ENCODE results near the gene MRPS14. TPM values are rescaled to one million over a fixed set of nuclear protein-coding genes. Genes with fewer than 3 reads are reported as not detected.

Gene MRPS14
- total RNA-seq, 2 experiments from 2014 or later: 35.5 to 49.6 TPM

DNA sequence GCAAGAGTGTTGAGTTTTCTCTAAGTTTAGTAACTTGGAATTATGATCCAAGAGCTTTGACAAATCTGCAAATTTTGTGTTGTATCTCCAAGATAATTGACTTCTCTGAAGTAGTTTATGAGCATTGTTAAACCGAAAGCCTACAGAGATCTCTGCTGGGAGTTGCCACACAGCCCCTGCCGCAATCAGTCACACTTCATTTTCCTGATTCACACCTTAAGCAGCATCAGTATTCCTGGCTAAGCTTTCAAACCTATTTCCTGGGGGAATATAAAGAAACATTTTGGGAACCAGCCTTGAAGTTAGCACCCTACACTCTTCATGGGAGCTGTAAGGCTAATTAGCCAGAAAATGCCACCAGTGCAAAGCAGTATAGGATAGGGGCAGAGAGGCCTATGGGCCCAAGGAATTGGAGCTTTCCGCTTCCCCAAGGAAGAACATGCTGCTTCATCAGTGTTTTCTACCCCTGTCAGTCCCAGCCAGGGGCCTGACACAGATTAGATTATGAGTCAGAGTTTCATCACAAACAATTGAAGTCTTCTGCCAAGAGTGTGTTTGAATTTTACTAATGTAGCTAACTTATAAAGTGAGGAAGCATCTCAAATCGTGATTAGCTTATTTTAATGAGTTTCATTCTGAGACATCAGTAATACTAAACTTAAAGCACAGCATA, 46.7 kb downstream of the MRPS14 start:
- Histone ChIP-seq H3K9me2 (ENCODE audit: insufficient read depth, low read length) (no peaks in the 10 kb centered on the region), H3K9me3 (ENCODE audit: low read length) (no peaks in the 10 kb centered on the region), H3K4me3 (ENCODE audit: low read depth, low read length, poor library complexity, severe bottlenecking) (no peak overlapping the region), H3K36me3 (ENCODE audit: insufficient read depth, low read length) (peaks cover 95% of the 10 kb centered on the region), H3K4me1 (ENCODE audit: insufficient read depth, low read length, poor library complexity, severe bottlenecking) (peaks cover 2% of the 10 kb centered on the region), H2AFZ (ENCODE audit: low read length) (no peak overlapping the region), H3K4me2 (ENCODE audit: low read length) (no peak overlapping the region), H3K79me2 (ENCODE audit: insufficient read depth, low read depth, low read length) (no peaks in the 10 kb centered on the region), H4K20me1 (ENCODE audit: insufficient read depth, low read length) (no peaks in the 10 kb centered on the region), H3K27ac (ENCODE audit: low read depth, low read length, poor library complexity, severe bottlenecking) (no peak overlapping the region)
- no peak for TF ChIP-seq EZH2phosphoT487 (IDR thresholded peaks at IDR 0.05; ENCODE audit: borderline replicate concordance, low read depth, low read length)
- TF ChIP-seq, protein P1, sequence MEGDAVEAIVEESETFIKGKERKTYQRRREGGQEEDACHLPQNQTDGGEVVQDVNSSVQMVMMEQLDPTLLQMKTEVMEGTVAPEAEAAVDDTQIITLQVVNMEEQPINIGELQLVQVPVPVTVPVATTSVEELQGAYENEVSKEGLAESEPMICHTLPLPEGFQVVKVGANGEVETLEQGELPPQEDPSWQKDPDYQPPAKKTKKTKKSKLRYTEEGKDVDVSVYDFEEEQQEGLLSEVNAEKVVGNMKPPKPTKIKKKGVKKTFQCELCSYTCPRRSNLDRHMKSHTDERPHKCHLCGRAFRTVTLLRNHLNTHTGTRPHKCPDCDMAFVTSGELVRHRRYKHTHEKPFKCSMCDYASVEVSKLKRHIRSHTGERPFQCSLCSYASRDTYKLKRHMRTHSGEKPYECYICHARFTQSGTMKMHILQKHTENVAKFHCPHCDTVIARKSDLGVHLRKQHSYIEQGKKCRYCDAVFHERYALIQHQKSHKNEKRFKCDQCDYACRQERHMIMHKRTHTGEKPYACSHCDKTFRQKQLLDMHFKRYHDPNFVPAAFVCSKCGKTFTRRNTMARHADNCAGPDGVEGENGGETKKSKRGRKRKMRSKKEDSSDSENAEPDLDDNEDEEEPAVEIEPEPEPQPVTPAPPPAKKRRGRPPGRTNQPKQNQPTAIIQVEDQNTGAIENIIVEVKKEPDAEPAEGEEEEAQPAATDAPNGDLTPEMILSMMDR (conservative IDR thresholded peaks at IDR 0.05; ENCODE audit: low read length): no peak
- intact Hi-C loops (cut with micrococcal nuclease; ENCODE audit: unreplicated experiment): no loop called here
- ChIA-PET POLR2A (interaction anchor here (0.6 to 5.1 kb wide), 8 partner anchors 11 to 701 kb away, joined by 3 to 61 read pairs (median 3); no protein-coding TSS in a partner anchor), CTCF (ENCODE audit: unreplicated experiment) (interaction anchor here (0.5 kb wide), 1 partner anchor 101 kb away, joined by 3 read pairs; no protein-coding TSS in a partner anchor)
- no TSS peak for BruUV-seq (replicated peaks)
- DNase-seq (ENCODE audit: low spot score): no peak

DNA sequence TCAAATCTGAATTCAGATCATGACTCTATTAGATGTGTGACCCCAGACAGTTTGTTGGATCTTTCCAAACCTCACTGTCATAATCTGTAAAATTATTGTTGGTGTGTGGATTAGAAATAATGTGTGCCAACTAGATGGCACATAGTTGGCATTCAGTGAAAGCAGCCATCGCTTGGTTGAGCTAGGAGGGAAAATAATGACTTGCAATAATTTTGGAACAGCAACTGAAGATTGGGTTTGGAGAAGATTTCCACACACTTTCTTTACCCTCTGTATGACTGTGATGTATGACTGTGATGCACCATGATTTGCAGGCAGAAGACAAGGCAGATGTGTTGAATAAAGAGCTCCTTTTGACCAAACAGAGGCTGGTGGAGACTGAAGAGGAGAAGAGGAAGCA, 47.5 kb downstream of the MRPS14 start:
- CTCF ChIA-PET (ENCODE audit: unreplicated experiment): no interaction called here
- H2AFZ ChIP-seq (ENCODE audit: low read length): no peak overlapping the region
- no peak for DNase-seq (ENCODE audit: low spot score)
- no TSS peak for BruUV-seq (replicated peaks)
- peaks cover 91% of the 10 kb centered on the region for H3K36me3 ChIP-seq (ENCODE audit: insufficient read depth, low read length)
- H3K27ac ChIP-seq (ENCODE audit: low read depth, low read length, poor library complexity, severe bottlenecking): no peak overlapping the region
- no peaks in the 10 kb centered on the region for H4K20me1 ChIP-seq (ENCODE audit: insufficient read depth, low read length)
- intact Hi-C loops (cut with micrococcal nuclease; ENCODE audit: unreplicated experiment): no loop called here
- POLR2A ChIA-PET: interaction anchor here (0.7 to 5.1 kb wide), 5 partner anchors 11 to 102 kb away, joined by 3 to 61 read pairs (median 4); no protein-coding TSS in a partner anchor
- H3K4me3 ChIP-seq (ENCODE audit: low read depth, low read length, poor library complexity, severe bottlenecking): no peak overlapping the region
- no peak for TF ChIP-seq EZH2phosphoT487 (IDR thresholded peaks at IDR 0.05; ENCODE audit: borderline replicate concordance, low read depth, low read length)
- TF ChIP-seq, protein P1 (conservative IDR thresholded peaks at IDR 0.05; ENCODE audit: low read length): no peak
- H3K9me2 ChIP-seq (ENCODE audit: insufficient read depth, low read length): no peaks in the 10 kb centered on the region
- H3K79me2 ChIP-seq (ENCODE audit: insufficient read depth, low read depth, low read length): no peaks in the 10 kb centered on the region
- H3K4me1 ChIP-seq (ENCODE audit: insufficient read depth, low read length, poor library complexity, severe bottlenecking): peaks cover 6% of the 10 kb centered on the region
- no peaks in the 10 kb centered on the region for H3K9me3 ChIP-seq (ENCODE audit: low read length)
- no peak overlapping the region for H3K4me2 ChIP-seq (ENCODE audit: low read length)

- BruUV-seq (replicated peaks): no TSS peak
- intact Hi-C loops (cut with micrococcal nuclease; ENCODE audit: unreplicated experiment): no loop called here
- no peaks in the 10 kb centered on the region for H4K20me1 ChIP-seq (ENCODE audit: insufficient read depth, low read length)
- no peak for DNase-seq (ENCODE audit: low spot score)
- H3K4me3 ChIP-seq (ENCODE audit: low read depth, low read length, poor library complexity, severe bottlenecking): no peak overlapping the region
- peaks cover 7% of the 10 kb centered on the region for H3K4me1 ChIP-seq (ENCODE audit: insufficient read depth, low read length, poor library complexity, severe bottlenecking)
- H3K27ac ChIP-seq (ENCODE audit: low read depth, low read length, poor library complexity, severe bottlenecking): no peak overlapping the region
- H3K36me3 ChIP-seq (ENCODE audit: insufficient read depth, low read length): peaks cover 90% of the 10 kb centered on the region
- no peaks in the 10 kb centered on the region for H3K9me2 ChIP-seq (ENCODE audit: insufficient read depth, low read length)
- H3K4me2 ChIP-seq (ENCODE audit: low read length): no peak overlapping the region
- H3K79me2 ChIP-seq (ENCODE audit: insufficient read depth, low read depth, low read length): no peaks in the 10 kb centered on the region
- TF ChIP-seq EZH2phosphoT487 (IDR thresholded peaks at IDR 0.05; ENCODE audit: borderline replicate concordance, low read depth, low read length): no peak
- TF ChIP-seq, protein P1 (conservative IDR thresholded peaks at IDR 0.05; ENCODE audit: low read length): no peak
- H2AFZ ChIP-seq (ENCODE audit: low read length): no peak overlapping the region
- no peaks in the 10 kb centered on the region for H3K9me3 ChIP-seq (ENCODE audit: low read length)
- ChIA-PET CTCF (ENCODE audit: unreplicated experiment) (no interaction called here), POLR2A (no interaction called here)
These were observed 48.5 kb downstream of the MRPS14 start for GRCh38 chr1:174974711-174975119.

Data from OCI-LY7 (cell line).